Transverse colon (tissue), 4 donors: Measurements from ENCODE around the gene MAPK13. TPM values are rescaled to one million over a fixed set of nuclear protein-coding genes. Genes with fewer than 3 reads are reported as not detected.
A peak's percentile ranks its signal among the peaks of the same experiment; 100 is the strongest.

Experiments
- DNase-seq: peaks from one replicate; pipeline ENCODE4 v3.0.0-alpha.2; 2019
- H3K27ac ChIP-seq, 4 donors: fragments of 200-600 bp; sonication (generic); 2 replicates each; pipeline ENCODE4 v1.5.1; 2016 to 2018; ENCODE audit warnings: inconsistent platforms in 4 of 4
- H3K27me3 ChIP-seq: fragments of 200-600 bp; sonication (generic); 2 replicates; pipeline ENCODE4 v1.5.1; 2017; ENCODE audit warnings: inconsistent platforms
- H3K36me3 ChIP-seq, 4 donors: fragments of 200-600 bp; sonication (generic); 2 replicates each; pipeline ENCODE4 v1.5.1; 2017 to 2019; ENCODE audit warnings: inconsistent platforms in 4 of 4
- H3K4me1 ChIP-seq, 4 donors: fragments of 200-600 bp; sonication (generic); 2 replicates each; pipeline ENCODE4 v1.5.1; 2017 to 2020; ENCODE audit warnings: inconsistent platforms in 4 of 4
- H3K4me3 ChIP-seq, 4 donors: fragments of 200-600 bp; sonication (generic); 1 replicate in 1 of 4; 2 replicates in 3 of 4; pipeline versions ENCODE4 v1.5.1 to v1.6.1; 2017 to 2019; ENCODE audit warnings: inconsistent platforms in 4 of 4
- H3K9me3 ChIP-seq, 2 donors: fragments of 200-600 bp; sonication (generic); 2 replicates each; pipeline ENCODE4 v1.5.1; 2017 to 2019; ENCODE audit warnings: inconsistent platforms in 2 of 2
- CTCF ChIP-seq, 5 experiments: fragments of 200-600 bp in 3 of 5; fragments of 450-650 bp in 2 of 5; sonication (generic) in 3 of 5; IDR thresholded peaks; 1 replicate in 2 of 5; 2 replicates in 3 of 5; pipeline ENCODE4 v1.5.1; 2016 to 2017; ENCODE audit warnings: antibody characterized with exemption in 5 of 5, inconsistent platforms in 3 of 5, mild to moderate bottlenecking in 2 of 5, moderate library complexity in 1 of 5
- EP300 ChIP-seq: sonication (generic); formaldehyde crosslinking; IDR thresholded peaks from one replicate; pipeline ENCODE4 v1.6.1; 2017; ENCODE audit warnings: antibody characterized with exemption, low read depth
- POLR2A ChIP-seq: fragments of 450-650 bp; IDR thresholded peaks from one replicate; pipeline ENCODE4 v1.6.1; 2016; ENCODE audit warnings: antibody characterized with exemption, mild to moderate bottlenecking, moderate library complexity
- POLR2AphosphoS5 ChIP-seq, 3 donors: sonication (generic); formaldehyde crosslinking; IDR thresholded peaks; one replicate each; pipeline ENCODE4 v1.6.1; 2016; ENCODE audit warnings: antibody characterized with exemption in 3 of 3
- WGBS, 2 donors: methylation state at CpG; one replicate each; pipeline ENCODE4 v1.1.5; 2018; ENCODE audit warnings: low coverage in 1 of 2; 5-methylcytosine and 5-hydroxymethylcytosine counted together
- in situ Hi-C, 4 donors: fragments of 200-750 bp; cut with MboI; loops; one replicate each; pipeline versions ENCODE4 v1.15.0 to v1.15.1; 2017; ENCODE audit warnings: low sequenced_read_pairs in 3 of 4, low pct_ligation_motif_present in 1 of 4, low pct_unique_long_range_greater_than_20kb in 1 of 4
- intact Hi-C: fragments of 100-400 bp; cut with DNase I; formaldehyde crosslinking; loops from one replicate; pipeline ENCODE4 v1.15.1; 2023; ENCODE audit warnings: low total_unique reads
- total RNA-seq, 4 donors: library from RNA; depleted of rRNA; stranded (reverse); fragments of >200 nt; gene quantifications; one replicate each; pipeline ENCODE4 v1.1.0, GENCODE V29; 2016

The MAPK13 gene
- total RNA-seq, 4 donors from 2014 or later, result 67.7 to 200 (median 146) TPM

- no peak overlapping the region for H3K4me3 ChIP-seq
- TF ChIP-seq EP300 (no peak), POLR2AphosphoS5 (IDR thresholded peaks at IDR 0.05) (no peak), CTCF (IDR thresholded peaks at IDR 0.05) (no peak), POLR2A (no peak)
- H3K27ac ChIP-seq, result no peak overlapping the region
- intact Hi-C loops (no loop called here), in situ Hi-C loops (no loop called here)
- no peaks in the 10 kb centered on the region for H3K9me3 ChIP-seq
- no peaks in the 10 kb centered on the region for H3K4me1 ChIP-seq
- no peaks in the 10 kb centered on the region for H3K27me3 ChIP-seq
- WGBS, 2 donors, result 85% methylated on average over 4 of the region's 4 CpGs; no CpG with 5 or more reads in 1 of the 2 donors
- no peaks in the 10 kb centered on the region for H3K36me3 ChIP-seq
- DNase-seq, result no peak
Measured at GRCh38 chr6:36145495-36145894, 15.2 kb downstream of the MAPK13 start.

DNA sequence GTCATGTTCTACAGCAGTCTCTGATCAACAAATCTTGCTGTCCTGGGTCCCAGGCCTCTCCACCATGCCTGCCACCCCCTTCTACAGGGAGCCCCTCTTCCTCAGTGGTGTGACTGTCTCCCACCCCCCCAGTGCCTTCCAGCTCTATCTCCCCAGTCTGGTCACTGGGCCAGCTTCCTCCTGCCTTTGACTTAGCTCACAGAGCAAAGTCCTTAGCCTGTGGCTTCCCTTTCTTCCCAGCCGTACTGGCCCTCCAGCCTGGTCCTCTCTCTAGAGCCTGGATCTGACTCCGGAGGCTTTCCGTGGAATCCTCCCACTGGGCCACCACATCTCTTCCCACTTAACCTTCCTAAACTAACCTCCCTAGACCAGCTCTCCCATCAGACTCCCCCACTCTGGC is 17.0 kb downstream of the MAPK13 start:
- in situ Hi-C loops (no loop called here), intact Hi-C loops (no loop called here)
- no peak for TF ChIP-seq POLR2A
- TF ChIP-seq CTCF (IDR thresholded peaks at IDR 0.05), result no peak
- TF ChIP-seq EP300, result no peak
- no peak for TF ChIP-seq POLR2AphosphoS5 (IDR thresholded peaks at IDR 0.05)
- WGBS, 2 donors, result 93% methylated on average over 3 of the region's 3 CpGs; no CpG with 5 or more reads in 1 of the 2 donors
- Histone ChIP-seq H3K27ac (no peak overlapping the region), H3K4me3 (no peak overlapping the region), H3K4me1 (no peaks in the 10 kb centered on the region), H3K27me3 (no peaks in the 10 kb centered on the region), H3K9me3 (no peaks in the 10 kb centered on the region), H3K36me3 (no peaks in the 10 kb centered on the region)
- no peak for DNase-seq

DNA sequence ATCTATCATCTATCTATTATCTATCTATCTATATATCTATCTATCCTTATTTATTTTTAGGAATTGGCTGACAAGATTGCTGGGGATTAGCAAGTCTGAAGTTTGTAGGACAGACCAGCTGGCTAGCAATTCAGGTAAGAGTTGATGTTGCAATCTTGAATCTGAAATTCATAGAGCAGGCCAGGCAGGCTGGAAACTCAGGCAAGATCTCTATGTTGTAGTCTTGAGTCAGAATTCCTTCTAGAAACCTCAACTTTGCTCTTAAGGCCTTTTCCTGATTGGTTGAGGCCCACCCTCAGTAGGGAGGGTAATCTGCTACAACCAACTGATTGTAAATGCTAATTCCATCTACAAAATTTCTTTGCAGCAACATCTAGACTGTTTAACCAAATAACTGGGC is 19.2 kb downstream of the MAPK13 start:
- no peak for TF ChIP-seq EP300
- no peak for TF ChIP-seq POLR2A
- no peak for TF ChIP-seq POLR2AphosphoS5 (IDR thresholded peaks at IDR 0.05)
- no peak for TF ChIP-seq CTCF (IDR thresholded peaks at IDR 0.05)
- Histone ChIP-seq H3K27ac (peak overlapping the region in 1 of 4 donors; percentile 30), H3K4me1 (no peaks in the 10 kb centered on the region), H3K4me3 (no peak overlapping the region), H3K9me3 (no peaks in the 10 kb centered on the region), H3K36me3 (no peaks in the 10 kb centered on the region), H3K27me3 (no peaks in the 10 kb centered on the region)
- in situ Hi-C loops, result no loop called here
- intact Hi-C loops, result no loop called here
- DNase-seq, result no peak

- Histone ChIP-seq H3K36me3 (no peaks in the 10 kb centered on the region), H3K27ac (peak overlapping the region in 1 of 4 donors; percentile 30), H3K27me3 (no peaks in the 10 kb centered on the region), H3K9me3 (no peaks in the 10 kb centered on the region), H3K4me1 (no peaks in the 10 kb centered on the region), H3K4me3 (no peak overlapping the region)
- intact Hi-C loops (no loop called here), in situ Hi-C loops (no loop called here)
- TF ChIP-seq CTCF (IDR thresholded peaks at IDR 0.05) (no peak), POLR2A (no peak), POLR2AphosphoS5 (IDR thresholded peaks at IDR 0.05) (no peak), EP300 (no peak)
- 62 to 63% methylated on average over 2 to 3 of the region's 3 CpGs for WGBS, 2 donors
- no peak for DNase-seq
Measured at GRCh38 chr6:36150283-36150682, 20.0 kb downstream of the MAPK13 start.
